Hypothalamus (tissue), 51 donors: ENCODE measurements around the gene LHX6.

Experiments
- DNase-seq, 51 donors: peaks; one replicate each; lab custom pipeline; 2025; lab: John Stamatoyannopoulos, UW

The LHX6 gene

GRCh38 chr9:122159026-122159924 lies 69.5 kb downstream of the LHX6 start, which contains the start of the genes MORN5 and NDUFA8:
MORN5 (plus strand) TSS chr9:122159908; CDS start chr9:122159973, 65 bp downstream.
NDUFA8 (minus strand) TSS chr9:122159779; CDS start chr9:122159677, 102 bp downstream.
- DNase-seq = peak; percentile 61 to 95 (median 87)

- no peak for DNase-seq
Measured at GRCh38 chr9:122158202-122158601, 70.6 kb downstream of the LHX6 start.

GRCh38 chr9:122155796-122156195 lies 73.0 kb downstream of the LHX6 start:
- no peak for DNase-seq
